ENCODE data around the gene APLNR.

APLNR gene

DNA sequence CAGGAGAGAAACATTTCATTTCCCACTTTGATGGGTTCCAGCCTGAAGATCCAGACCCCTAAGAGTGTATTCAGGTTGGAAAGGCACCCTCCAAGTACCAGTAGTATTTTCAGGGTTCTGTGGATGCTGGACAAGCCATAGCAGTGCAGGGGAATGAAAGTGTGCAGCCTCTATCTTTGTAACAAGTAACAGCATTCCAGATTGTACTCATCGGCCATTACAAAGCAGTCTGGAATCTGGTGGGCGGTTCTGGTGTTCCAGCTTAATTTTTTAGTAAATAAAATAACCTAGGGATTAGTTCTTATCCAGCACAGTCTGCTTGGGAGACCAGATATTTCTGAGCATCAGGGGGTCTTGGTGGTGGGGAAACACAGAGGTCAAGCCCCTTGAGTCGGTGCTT is 22.6 kb downstream of the APLNR start:
- no peak for DNase-seq

DNA sequence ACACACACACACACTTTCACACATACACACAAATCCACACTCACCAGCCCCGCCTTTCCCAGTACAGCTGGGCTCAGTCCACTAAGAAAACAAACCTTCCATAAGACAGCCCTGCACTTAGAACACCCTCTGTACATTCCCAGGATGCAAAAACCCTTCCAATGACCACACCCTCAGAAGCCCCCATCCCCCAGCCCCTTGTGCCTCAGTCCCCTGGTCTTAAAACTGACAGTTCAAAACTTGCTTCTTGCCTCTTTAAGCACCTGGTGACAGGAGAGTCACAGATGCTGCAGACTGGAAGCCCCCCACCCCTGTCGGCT is 23.0 kb downstream of the APLNR start:
- no peak for DNase-seq

DNA sequence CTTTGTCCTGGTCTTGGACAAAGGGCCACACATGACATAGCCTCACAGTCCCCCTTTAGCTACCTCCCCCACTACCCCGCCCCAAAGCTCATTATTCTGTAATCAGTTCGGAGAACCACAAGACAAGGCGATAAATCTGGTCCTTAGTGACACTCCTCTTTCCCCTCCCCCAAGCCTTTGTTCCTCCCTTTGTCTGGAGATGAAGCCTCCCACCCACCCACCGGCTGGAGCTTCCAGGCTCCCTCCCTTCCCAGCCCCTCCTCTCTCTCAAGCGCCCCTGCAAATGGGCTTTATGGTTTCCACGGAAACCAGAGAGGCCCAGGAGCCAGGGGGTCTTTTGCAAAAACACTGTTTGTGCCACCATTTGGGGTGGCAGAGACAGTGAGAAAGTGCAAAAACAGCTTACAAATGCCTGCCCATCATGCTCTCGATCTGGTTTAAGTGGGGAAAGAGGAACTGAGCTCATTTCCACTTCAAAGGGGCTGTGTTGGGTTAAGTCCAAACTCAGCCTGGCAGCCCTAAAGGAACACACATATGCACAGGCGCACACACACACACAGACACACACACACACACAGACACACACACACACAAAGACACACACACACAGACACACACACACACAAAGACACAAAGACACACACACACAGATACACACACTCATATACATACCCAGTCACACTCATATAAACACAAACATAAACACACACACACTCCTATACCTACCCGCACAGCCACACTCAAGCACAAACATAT is 23.5 kb downstream of the APLNR start:
- no peak for DNase-seq

DNA sequence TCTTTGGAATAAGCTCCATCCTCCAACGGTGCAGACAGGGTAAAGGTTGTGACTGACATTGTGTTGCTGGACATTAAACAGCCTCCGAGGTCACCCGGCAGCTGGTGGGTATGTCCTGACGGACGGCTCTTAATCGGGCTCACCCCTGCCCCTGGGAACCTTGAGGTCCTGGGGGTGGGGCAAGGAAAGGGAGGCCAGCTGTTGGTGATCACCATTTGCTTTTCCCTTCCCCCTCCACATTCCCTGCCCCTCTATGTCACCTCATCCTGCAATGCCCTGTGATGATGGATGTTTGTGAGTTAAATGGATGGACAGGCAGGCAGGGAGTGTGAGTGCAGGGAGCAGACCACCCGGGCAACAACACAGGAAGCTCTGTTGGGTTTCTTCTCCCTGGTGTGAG is 26.3 kb downstream of the APLNR start:
- DNase-seq: no peak

DNA sequence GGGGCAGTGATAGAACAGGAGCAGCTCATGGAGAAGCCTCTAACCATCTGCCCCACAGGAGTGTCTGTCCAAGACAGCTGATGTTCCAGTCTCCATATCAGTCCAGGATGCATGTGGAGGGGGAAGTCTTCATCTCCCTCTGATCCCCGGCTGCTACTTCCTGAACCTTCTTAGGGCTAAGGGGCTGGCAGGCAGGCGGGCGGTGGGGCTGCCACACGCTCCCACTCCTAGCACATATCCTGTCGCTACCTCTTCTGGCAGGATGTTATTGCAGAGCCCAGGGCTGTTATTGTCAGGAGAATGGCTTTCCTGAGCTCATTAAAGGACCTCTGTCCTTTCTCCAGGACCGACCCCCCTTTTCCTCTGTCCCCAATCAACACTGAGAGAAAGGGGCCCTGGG is 29.9 kb downstream of the APLNR start:
- DNase-seq: no peak

DNA sequence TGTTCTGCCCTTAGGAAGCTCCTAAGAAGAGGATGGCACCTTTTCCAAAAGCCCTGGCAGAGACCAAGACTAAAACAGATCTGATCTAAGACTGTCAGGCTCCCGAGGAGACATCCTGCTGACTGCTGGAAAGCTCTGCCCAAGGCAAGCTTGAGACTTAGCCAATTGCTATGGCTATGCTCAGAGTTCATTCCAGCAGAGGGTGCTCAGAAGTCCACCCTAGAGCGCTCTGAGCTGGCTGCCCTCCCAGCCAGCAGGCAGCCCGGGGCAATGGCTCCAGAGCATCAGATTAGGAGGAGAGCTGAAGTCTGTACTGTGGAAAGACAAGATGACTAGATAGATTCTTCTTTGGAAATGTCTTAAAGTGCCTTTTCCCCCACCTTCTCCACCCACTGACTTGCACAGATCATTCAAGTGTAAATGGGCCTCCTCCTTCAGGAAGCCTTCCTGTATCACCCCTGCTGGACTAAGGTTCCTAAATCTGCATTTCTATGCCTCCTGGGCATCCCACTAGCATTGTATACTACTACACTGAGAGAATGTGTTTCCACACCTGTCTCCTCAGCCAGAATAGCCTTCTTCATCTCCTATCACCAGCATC is 31.9 kb downstream of the APLNR start:
- DNase-seq: no peak

DNA sequence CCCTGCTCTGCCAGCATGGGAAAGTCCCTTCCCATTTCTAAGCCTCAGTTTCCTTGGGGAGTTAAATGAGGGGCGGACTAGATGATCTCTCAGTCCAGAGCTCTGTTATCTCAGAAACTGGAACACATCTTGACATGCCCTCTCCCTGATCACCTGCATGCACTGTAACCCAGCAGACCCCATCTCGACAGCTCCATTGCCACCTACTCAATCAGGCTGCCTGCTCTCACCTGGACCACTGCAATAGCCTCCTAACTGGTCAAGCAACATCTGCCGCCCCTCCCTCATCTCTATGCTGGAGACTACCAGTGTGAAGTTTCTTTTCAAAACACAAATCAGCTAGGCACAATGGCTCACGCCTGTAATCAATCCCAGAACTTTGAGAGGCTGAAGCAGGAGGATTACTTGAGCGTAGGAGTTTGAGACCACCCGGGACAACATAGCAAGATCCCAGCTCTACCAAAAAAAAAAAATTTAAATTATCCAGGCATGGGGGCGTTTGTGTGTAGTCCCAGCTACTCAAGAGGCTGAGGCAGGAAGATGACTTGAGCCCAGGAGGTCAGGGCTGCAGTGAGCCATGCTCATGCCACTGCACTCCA is 33.1 kb downstream of the APLNR start:
- no peak for DNase-seq

DNA sequence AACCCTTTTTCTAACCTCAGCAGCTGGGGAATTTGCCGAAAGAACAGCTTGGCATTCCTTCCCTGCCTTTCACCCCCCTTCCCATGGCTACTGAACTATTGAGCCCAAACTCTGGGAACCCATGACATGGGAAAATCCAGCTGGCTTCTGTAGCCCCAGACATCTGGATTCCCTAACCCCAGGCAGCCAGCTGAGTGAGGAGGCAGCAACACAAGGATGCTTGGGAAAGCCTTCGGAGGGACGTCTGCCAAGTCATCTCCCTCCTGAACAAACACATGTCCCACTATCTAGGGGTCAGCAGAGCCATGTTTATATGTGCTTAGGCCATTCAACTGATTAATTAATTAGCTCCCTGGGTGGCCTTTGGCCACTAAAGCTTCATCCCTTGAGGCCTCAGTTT is 33.7 kb downstream of the APLNR start:
- DNase-seq: no peak

DNA sequence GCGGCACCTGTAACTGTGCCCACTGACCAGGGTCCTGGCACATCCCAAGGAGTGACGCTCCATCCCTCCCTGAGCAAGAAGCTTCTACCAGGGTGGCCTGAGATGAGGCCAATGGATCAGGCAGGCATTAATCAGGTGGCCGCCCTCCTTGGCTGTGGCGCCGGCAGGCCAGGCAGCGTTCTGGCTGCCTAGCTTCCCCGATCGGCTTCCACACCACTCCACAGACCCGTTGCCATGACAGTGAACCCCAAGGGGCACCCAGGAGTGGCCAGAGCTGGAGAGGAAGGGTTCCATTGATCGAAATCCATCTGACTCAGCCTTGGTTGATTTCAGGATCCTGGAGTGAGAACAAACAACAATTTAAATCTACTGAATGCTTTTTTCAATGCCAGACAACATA is 34.8 kb downstream of the APLNR start:
- DNase-seq: no peak

DNA sequence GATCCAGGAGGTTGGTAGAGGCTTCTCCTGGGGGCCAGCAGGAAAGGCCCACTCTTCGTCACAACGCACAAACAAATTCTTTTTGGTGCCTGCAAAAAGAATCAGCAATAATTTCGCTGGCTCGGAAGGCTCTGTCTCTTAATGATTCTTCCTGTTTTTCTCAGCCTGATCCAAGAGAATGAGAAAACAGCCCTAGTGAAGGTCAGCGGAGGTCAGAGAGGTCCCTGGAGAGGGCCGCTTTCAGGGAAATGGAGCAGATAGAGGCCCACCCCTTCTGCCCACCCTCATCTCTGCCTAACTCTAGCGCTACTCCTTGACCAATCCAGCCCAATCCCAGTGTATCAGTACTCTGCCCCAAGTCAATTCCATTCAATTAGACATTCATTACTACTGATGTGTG is 36.1 kb downstream of the APLNR start:
- no peak for DNase-seq

DNA sequence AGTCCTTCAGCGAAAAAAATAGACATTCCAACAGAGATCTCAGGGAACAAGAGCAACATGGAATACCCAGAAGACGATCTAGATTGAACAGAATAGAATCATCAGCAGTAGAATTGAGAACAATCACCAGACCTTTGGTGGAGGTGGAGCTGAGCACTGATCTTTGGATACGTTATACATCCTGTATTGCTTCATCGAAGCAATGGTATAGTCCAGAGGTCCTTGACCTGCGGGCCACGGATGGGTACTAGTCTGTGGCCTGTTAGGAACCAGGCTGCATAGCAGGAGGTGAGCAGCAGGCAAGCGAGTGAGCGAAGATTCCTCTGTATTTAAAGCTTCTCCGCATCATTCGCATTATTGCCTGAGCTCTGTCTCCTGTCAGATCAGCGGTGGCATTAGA is 37.7 kb downstream of the APLNR start:
- no peak for DNase-seq

DNA sequence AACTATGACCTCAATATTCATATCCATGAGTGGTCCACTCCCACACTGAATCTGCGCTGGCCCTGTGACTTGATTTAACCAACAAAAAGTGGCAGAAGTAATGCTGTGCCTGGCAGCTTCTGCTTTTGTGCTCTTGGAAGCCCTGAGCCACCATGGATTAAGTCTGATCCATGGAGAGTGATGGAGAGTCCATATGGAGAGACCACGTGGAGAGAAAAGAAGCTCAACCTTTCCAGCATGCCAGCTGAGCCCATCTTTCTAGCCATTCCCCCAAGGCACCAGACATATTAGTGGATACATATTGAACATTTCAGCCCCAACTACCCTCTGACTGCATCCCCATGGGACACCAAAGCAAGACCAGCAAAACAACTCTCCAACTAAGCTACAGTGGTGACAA is 39.3 kb downstream of the APLNR start:
- DNase-seq: no peak

DNA sequence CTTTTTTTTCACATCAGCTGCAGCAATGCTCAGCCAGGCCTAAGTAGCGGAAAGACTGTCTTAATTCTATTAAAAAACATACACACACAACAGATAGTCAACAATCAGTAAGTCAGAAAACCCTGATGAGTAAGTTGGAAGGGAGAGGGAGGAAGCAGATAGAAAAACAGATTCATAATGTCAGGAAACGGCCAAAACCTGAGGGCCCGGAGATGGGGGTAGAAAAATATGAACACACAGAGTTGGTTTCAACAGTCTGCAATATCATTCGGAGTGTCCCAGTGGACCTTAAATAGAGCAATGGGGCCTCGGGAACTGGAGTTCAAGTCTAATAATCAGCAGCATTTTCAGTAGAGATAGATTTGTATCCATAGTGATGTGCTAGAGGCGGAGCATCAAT is 40.5 kb downstream of the APLNR start:
- no peak for DNase-seq

DNA sequence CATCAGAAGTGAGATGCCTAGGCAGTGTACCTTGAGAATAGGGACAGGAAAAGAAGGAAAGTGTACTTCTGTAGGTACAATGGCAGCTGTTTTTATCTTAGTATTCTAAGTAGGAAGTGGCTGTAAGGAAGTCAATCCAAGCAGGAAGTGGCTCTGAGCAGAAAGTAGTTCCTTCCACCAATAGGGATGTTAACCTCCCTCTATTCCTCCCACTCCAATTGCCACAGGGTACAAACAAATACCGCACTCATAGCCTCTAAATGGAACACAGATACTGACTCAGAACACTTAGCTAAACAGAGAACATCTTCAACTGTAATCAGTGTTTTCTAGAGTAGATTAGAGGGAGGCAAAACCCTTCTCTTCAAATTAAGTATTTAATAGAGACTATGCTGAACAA is 44.7 kb downstream of the APLNR start:
- DNase-seq: no peak

DNA sequence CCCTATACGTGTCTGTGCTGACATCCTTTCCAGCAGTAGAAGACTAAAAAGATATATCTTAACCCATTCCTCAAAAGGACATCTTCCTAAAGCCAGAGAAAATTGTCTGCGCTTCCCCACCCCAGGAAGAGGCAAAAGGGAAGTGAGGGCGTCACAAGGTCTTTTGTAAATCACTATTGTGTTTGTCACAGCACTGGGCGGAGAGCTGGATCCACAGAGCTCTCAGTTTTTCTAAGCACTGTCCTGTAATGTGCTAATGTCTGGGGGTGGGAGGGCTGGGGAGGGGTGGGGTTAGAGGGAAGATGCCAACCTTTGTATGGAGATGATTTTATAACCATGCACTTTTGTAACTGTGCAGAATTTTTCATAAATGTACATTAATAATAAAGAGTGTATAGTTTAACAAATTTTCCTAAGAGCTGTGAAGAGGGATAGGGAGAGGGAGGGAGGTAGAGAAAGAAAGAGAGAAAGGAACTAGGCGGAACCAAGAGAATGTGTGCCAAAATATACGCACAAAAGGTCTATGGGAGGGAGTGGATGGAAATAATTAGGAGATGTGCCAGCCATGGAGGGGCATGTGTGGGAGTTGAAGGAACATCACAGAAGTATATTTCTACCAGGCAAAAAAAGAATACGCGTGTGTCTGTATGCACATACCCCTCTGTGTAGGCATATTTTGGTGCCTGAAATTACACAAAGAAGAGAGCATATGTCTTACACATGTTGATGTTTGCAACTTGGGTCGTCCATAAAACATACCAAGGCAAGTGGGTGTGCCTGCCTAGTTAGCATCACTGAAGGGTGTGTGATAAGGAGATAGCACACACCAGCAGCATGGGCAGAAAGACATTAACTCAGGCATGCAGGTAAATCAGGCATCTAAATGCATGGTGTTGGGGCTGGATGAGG is 45.5 kb downstream of the APLNR start:
- DNase-seq: no peak

DNA sequence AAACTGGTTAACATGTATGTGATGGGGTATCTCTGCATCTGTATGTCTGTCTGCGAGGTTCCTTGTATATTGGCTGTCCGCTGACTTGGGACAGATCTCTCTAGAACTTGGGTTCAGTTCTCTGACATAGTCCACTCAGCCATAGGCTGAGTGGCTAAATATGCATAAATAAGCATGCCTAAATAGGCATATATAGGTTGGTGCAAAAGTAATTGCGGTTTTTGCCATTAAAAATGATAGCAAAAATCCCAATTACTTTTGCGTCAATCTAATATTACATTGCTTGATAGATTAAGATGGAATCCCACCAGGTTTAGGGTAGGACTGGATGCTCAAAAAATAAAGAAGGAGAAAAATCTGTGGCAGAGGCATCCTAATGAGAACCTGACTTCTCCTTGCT is 46.5 kb downstream of the APLNR start:
- no peak for DNase-seq

All from NCI-H1436 (cell line).